Panc1 (cell line): ENCODE results near the gene ATP8B1. TPM values are rescaled to one million over a fixed set of nuclear protein-coding genes. Genes with fewer than 3 reads are reported as not detected.

Experiments used
- ATAC-seq: fragments of 200-7000 bp; cut with Tn5 transposase; 2 replicates; pipeline ENCODE4 v1.9.1; 2020; ENCODE audit warnings: mild to moderate bottlenecking, moderate library complexity
- BruUV-seq: library from RNA; stranded (reverse); fragments of 400-500 nt; replicated peaks from 2 replicates; lab custom pipeline; 2021; lab: Mats Ljungman, UMichigan
- CTCF ChIA-PET: fragments of 300-600 bp; sonication (Branson Sonifier 250); formaldehyde crosslinking; loops from one replicate; lab custom pipeline; 2022; ENCODE audit warnings: antibody characterized with exemption; lab: Charles Lee
- POLR2A ChIA-PET: fragments of 300-600 bp; sonication (Branson Sonifier 250); formaldehyde crosslinking; loops from one replicate; lab custom pipeline; 2022; ENCODE audit warnings: antibody characterized with exemption; lab: Charles Lee
- DNase-seq: peaks from one replicate; pipeline ENCODE4 v3.0.0-alpha.2; 2010; ENCODE audit warnings: low read depth, low spot score
- H3K27ac ChIP-seq: 2 replicates; pipeline ENCODE4 v1.5.1; 2011; ENCODE audit warnings: mild to moderate bottlenecking, low read length, inconsistent platforms
- H3K27me3 ChIP-seq: fragments of 200-500 bp; sonication (Bioruptor generic); 2 replicates; pipeline ENCODE4 v1.6.0; 2014; ENCODE audit warnings: low read length, inconsistent platforms; ENCODE audit not compliant: control insufficient read depth, insufficient read depth
- H3K36me3 ChIP-seq: fragments of 200-500 bp; sonication (Bioruptor generic); 2 replicates; pipeline ENCODE4 v1.5.1; 2014; ENCODE audit warnings: inconsistent platforms, mild to moderate bottlenecking, low read length, moderate library complexity; ENCODE audit not compliant: control insufficient read depth, insufficient read depth
- H3K4me1 ChIP-seq: 2 replicates; pipeline ENCODE4 v1.5.1; 2011; ENCODE audit warnings: inconsistent platforms, mild to moderate bottlenecking, low read length, moderate library complexity; ENCODE audit not compliant: control insufficient read depth, insufficient read depth
- H3K4me3 ChIP-seq, 2 experiments: 2 replicates each; pipeline ENCODE4 v1.5.1; 2011 to 2012; ENCODE audit warnings: low read depth in 2 of 2, low read length in 2 of 2, mild to moderate bottlenecking in 2 of 2, inconsistent platforms in 1 of 2, moderate library complexity in 1 of 2
- H3K9me3 ChIP-seq: fragments of 200-500 bp; sonication (Bioruptor generic); 2 replicates; pipeline ENCODE4 v1.5.1; 2014; ENCODE audit warnings: low read depth, mild to moderate bottlenecking, inconsistent platforms, low read length, moderate library complexity; ENCODE audit not compliant: control insufficient read depth, insufficient read depth
- POLR2AphosphoS5 ChIP-seq: IDR thresholded peaks from 2 replicates; pipeline ENCODE4 v1.6.1; 2012; ENCODE audit warnings: mild to moderate bottlenecking, low read depth, low read length, moderate library complexity
- SIN3A ChIP-seq: IDR thresholded peaks from 2 replicates; pipeline ENCODE4 v1.6.1; 2012; ENCODE audit warnings: low read depth, mild to moderate bottlenecking, low read length, moderate library complexity, borderline replicate concordance; ENCODE audit not compliant: insufficient read depth
- TCF7L2 ChIP-seq: IDR thresholded peaks from 2 replicates; pipeline ENCODE4 v1.6.1; 2011; ENCODE audit warnings: mild to moderate bottlenecking, low read depth, low read length, inconsistent platforms
- in situ Hi-C: cut with HindIII; loops from 2 replicates; pipeline ENCODE4 v1.10.0; 2016; ENCODE audit warnings: low sequenced_read_pairs, low pct_unique_long_range_greater_than_20kb
- intact Hi-C: fragments of 100-400 bp; cut with micrococcal nuclease; formaldehyde crosslinking; loops from one replicate; pipeline ENCODE4 v1.10.0; 2022; ENCODE audit not compliant: unreplicated experiment
- total RNA-seq: library from RNA; stranded (reverse); gene quantifications from one replicate; pipeline ENCODE4 v1.2.1, GENCODE V29; 2021; ENCODE audit not compliant: unreplicated experiment
- TF ChIP-seq, protein P1 (sequence below): fragments of 450-650 bp; IDR thresholded peaks from 2 replicates; pipeline ENCODE4 v1.5.1; 2017; ENCODE audit warnings: mild to moderate bottlenecking
- TF ChIP-seq, protein P2 (sequence below), 2 experiments: IDR thresholded peaks; 2 replicates each; pipeline ENCODE4 v1.6.1; 2011 to 2012; ENCODE audit warnings: low read depth in 2 of 2, control low read depth in 1 of 2, low read length in 1 of 2, mild to moderate bottlenecking in 1 of 2, moderate library complexity in 1 of 2; ENCODE audit not compliant: insufficient read depth in 1 of 2

The ATP8B1 gene
- total RNA-seq, 1 experiment from 2014 or later, result 12.5 TPM

DNA sequence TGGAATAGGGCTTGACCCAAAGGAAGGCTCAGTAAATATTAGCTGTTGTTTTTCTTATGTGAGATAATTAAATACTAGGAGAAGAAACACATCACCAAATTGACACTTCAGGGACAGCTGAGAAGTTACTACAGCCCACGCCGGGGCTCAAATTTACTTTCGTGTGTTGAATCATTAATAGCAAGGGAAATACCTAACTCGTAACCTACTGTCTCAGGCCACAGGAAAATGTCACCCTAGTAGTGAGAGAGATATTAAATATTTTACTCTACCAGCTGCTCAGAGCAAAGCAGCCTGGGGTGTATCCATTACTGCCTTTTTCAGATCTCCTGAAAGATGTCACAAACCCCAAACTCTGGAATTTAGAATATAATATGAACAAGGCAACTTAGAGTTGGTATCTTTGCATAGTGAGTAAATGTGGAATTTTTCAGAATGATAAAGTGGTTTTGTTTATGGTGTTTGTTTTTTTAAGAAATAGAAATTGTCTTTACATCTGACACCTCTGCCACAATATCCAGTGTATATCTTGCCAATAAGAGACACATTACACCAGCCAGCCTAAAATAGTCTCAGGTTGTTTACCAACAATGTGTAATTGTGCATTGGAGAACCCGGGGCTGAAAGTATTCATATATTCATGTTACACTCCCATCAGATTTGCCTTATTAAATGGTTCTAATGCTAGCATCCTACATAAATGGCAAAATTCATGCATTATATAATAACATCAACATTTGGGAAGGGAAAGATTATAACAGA lies 48.4 kb downstream of the ATP8B1 start:
- in situ Hi-C loops, result no loop called here
- BruUV-seq, result no TSS peak
- CTCF ChIA-PET, result no interaction called here
- Histone ChIP-seq H3K27ac (no peak overlapping the region), H3K27me3 (no peaks in the 10 kb centered on the region), H3K4me1 (peaks cover 4% of the 10 kb centered on the region), H3K36me3 (no peaks in the 10 kb centered on the region), H3K4me3 (no peak overlapping the region), H3K9me3 (no peaks in the 10 kb centered on the region)
- POLR2A ChIA-PET, result no interaction called here
- DNase-seq, result no peak
- TF ChIP-seq TCF7L2 (no peak), POLR2AphosphoS5 (no peak), SIN3A (no peak)
- TF ChIP-seq, protein P1, sequence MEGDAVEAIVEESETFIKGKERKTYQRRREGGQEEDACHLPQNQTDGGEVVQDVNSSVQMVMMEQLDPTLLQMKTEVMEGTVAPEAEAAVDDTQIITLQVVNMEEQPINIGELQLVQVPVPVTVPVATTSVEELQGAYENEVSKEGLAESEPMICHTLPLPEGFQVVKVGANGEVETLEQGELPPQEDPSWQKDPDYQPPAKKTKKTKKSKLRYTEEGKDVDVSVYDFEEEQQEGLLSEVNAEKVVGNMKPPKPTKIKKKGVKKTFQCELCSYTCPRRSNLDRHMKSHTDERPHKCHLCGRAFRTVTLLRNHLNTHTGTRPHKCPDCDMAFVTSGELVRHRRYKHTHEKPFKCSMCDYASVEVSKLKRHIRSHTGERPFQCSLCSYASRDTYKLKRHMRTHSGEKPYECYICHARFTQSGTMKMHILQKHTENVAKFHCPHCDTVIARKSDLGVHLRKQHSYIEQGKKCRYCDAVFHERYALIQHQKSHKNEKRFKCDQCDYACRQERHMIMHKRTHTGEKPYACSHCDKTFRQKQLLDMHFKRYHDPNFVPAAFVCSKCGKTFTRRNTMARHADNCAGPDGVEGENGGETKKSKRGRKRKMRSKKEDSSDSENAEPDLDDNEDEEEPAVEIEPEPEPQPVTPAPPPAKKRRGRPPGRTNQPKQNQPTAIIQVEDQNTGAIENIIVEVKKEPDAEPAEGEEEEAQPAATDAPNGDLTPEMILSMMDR, result no peak
- TF ChIP-seq, protein P2, sequence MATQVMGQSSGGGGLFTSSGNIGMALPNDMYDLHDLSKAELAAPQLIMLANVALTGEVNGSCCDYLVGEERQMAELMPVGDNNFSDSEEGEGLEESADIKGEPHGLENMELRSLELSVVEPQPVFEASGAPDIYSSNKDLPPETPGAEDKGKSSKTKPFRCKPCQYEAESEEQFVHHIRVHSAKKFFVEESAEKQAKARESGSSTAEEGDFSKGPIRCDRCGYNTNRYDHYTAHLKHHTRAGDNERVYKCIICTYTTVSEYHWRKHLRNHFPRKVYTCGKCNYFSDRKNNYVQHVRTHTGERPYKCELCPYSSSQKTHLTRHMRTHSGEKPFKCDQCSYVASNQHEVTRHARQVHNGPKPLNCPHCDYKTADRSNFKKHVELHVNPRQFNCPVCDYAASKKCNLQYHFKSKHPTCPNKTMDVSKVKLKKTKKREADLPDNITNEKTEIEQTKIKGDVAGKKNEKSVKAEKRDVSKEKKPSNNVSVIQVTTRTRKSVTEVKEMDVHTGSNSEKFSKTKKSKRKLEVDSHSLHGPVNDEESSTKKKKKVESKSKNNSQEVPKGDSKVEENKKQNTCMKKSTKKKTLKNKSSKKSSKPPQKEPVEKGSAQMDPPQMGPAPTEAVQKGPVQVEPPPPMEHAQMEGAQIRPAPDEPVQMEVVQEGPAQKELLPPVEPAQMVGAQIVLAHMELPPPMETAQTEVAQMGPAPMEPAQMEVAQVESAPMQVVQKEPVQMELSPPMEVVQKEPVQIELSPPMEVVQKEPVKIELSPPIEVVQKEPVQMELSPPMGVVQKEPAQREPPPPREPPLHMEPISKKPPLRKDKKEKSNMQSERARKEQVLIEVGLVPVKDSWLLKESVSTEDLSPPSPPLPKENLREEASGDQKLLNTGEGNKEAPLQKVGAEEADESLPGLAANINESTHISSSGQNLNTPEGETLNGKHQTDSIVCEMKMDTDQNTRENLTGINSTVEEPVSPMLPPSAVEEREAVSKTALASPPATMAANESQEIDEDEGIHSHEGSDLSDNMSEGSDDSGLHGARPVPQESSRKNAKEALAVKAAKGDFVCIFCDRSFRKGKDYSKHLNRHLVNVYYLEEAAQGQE (IDR thresholded peaks at IDR 0.05; ENCODE audit: insufficient read depth in 1 of 2, low read depth in 2 of 2, low read length in 1 of 2), result no peak
- intact Hi-C loops, result no loop called here
- no peak for ATAC-seq

DNA sequence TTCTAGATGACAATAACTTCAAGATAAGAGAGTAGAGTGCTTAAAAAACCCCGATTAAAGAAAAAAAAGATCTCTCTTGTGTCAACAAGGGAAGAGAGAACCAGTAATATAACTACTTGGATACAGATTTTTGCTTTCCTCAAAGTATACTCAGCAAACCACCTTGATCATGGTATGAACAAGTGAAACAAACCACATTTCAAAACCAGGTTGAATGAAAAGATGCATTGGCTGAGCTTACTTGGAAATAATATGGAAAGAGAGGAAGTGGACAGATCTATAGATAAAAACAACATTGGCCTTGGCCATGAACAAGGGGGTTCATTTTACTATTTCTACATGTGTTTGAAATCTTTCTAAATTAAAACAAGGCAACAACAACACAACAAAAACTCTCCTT lies 50.1 kb downstream of the ATP8B1 start:
- Histone ChIP-seq H3K36me3 (no peaks in the 10 kb centered on the region), H3K27me3 (no peaks in the 10 kb centered on the region), H3K9me3 (no peaks in the 10 kb centered on the region), H3K4me3 (no peak overlapping the region), H3K27ac (no peak overlapping the region), H3K4me1 (peaks cover 20% of the 10 kb centered on the region)
- DNase-seq, result no peak
- ATAC-seq, result no peak
- TF ChIP-seq, protein P2 (IDR thresholded peaks at IDR 0.05; ENCODE audit: insufficient read depth in 1 of 2, low read depth in 2 of 2, low read length in 1 of 2), result no peak
- TF ChIP-seq SIN3A (no peak), POLR2AphosphoS5 (no peak), TCF7L2 (no peak)
- TF ChIP-seq, protein P1, result no peak
- in situ Hi-C loops, result no loop called here
- no TSS peak for BruUV-seq
- CTCF ChIA-PET, result no interaction called here
- POLR2A ChIA-PET, result interaction anchor here (0.6 kb wide), 1 partner anchor 31 kb away, joined by 8 read pairs; no protein-coding TSS in a partner anchor
- intact Hi-C loops, result no loop called here
